ENCODE measurements around the gene MTPN.

MTPN gene

DNA sequence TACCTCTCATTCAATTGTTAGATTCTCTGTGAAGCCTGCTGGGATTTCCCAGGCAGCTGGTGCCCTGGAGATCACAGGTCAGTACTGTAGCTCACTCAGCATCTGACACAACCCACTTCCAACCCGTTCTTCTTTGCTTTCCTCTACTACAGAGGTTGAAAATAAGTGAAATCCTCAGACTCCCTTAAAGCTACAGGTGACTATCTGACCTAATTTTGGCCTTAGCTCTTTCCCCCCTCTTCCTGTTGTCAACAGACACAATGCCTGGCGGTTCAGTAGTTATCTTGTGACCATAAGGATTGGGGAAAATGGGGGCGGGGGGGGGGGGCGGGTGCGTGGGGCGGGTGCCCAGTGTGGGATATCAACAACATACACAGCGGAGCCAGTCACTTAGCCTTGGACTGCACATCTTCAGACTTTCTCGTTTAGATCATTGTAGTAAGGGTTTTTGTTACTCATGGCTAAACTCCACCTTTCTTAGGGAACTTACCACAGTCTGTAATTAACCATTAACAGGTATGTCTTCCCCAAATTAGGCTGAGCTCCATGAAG is 37.8 kb downstream of the MTPN start:
- TF ChIP-seq, protein P1, sequence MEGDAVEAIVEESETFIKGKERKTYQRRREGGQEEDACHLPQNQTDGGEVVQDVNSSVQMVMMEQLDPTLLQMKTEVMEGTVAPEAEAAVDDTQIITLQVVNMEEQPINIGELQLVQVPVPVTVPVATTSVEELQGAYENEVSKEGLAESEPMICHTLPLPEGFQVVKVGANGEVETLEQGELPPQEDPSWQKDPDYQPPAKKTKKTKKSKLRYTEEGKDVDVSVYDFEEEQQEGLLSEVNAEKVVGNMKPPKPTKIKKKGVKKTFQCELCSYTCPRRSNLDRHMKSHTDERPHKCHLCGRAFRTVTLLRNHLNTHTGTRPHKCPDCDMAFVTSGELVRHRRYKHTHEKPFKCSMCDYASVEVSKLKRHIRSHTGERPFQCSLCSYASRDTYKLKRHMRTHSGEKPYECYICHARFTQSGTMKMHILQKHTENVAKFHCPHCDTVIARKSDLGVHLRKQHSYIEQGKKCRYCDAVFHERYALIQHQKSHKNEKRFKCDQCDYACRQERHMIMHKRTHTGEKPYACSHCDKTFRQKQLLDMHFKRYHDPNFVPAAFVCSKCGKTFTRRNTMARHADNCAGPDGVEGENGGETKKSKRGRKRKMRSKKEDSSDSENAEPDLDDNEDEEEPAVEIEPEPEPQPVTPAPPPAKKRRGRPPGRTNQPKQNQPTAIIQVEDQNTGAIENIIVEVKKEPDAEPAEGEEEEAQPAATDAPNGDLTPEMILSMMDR (IDR thresholded peaks at IDR 0.05), result no peak

DNA sequence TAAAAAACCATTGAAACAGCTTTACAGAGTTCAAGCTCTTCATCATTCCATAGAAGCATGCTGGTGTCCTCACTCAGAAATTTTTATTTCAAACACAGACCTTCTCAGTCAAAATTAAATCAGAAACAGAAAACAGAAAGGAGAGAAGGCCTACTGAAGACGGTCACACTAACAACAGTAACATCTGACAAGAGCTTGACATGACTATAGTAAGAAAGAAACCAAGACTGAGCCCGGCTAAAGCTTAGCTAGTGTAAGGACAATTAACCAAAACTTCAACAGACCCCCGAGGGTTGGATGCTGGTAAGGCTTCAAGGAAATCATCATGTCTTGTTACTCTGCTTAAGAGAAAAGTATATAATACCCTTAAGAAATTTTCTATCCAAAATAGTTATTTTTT is 38.6 kb downstream of the MTPN start:
- TF ChIP-seq, protein P1 (IDR thresholded peaks at IDR 0.05), result no peak

DNA sequence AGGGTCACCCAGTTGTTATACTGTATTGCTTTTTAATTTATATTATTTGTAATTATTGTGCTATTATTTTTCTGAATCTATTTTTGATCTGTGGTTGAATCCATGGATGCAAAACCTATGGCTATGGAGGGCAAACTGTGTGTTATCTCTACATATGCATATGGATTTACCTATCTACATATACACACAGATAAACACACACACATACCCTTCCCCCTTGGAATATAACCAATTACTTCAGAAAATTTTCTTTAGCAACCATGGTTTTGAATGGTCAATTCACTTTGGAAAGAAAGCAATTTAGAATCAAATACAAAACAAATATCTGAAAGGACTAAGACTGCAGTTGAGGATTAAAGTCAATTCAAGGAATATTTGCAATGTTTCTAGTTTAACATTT is 39.1 kb downstream of the MTPN start:
- TF ChIP-seq, protein P1 (IDR thresholded peaks at IDR 0.05), result no peak

DNA sequence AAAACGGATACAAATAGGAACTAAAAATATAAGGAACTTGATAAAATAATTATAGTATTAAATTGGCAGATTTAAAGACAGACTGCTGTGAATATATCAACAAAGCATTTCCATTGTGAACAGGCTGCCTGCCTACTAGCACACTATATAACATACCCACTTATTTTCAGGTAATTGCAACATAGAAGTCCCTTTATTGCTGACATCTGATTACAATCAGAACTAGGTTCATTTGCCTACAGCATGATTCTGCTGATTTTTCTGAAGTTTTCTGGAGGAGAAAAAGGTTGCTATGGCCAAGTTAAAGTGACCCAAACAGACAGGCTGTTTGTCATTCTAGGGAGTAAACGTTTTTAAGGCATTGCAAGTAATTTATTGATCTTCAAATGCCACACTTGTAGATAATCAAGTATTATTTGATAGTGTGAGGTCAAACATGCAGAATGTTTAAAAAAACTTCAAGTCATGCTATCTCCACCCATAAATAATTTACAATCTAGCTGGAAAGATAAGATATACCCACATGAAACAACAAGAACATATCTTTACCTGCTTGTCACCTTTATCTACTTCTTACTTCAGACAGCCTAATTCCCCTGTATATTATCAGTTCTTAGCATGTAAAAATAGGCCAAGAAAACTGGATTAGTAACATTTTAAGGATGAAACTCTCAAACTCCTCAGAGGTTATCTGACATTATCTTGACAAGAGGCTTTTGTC is 40.5 kb downstream of the MTPN start:
- TF ChIP-seq, protein P1 (IDR thresholded peaks at IDR 0.05), result no peak

DNA sequence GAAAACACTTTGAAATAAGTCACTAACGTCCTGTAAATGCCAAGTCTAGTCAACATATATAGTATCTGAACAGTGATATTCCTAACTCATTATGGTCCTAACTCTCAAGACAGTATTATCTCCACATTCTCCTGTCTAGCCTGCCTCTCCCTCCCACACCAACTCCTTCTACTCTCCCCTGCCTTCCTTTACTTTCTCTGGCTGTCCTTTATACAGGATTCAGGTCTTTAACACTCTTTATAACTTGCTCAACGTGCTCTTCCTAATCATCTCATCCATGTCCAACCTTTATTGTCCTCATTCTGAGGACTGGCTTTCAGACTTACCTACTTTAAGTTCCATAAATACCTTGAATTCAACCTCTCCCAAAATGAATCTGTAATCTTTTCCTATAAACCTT is 42.5 kb downstream of the MTPN start:
- TF ChIP-seq, protein P1 (IDR thresholded peaks at IDR 0.05), result no peak

DNA sequence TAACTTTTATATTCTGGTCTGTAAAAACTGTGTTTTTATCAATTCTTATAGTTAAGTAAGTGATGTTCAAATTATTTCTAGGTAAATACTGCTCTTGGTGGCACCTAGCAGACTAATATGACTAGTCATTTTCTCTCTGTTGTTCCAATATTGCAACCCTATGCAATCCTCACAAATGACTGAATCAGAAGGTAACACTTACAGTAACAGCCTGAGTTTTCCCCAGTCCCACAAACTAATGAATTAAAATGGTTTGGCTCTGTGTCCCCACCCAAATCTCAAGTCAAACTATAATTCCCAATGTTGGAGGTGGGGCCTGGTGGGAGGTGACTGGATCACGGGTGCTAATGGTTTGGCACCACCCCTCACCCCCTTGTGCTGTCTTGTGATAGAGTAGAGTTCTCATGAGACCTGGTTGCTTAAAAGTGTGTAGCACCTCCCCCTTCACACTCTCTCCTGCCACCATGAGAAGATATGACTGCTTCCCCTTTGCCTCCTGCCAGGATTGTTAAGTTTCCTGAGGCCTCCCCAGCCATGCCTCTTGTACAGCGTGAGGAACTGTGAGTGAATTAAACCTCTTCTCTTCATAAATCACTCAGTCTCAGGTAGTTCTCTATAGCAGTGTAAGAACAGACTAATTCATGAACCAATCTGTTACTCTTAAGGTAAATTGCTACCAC is 43.5 kb downstream of the MTPN start:
- TF ChIP-seq, protein P1 (IDR thresholded peaks at IDR 0.05), result no peak

GRCh38 chr7:135932131-135932530 is 45.0 kb downstream of the MTPN start:
- TF ChIP-seq, protein P1 (IDR thresholded peaks at IDR 0.05), result no peak

Data from LNCAP (cell line).